ENCODE results near the gene TMEM98. TPM values are rescaled to one million over a fixed set of nuclear protein-coding genes. Genes with fewer than 3 reads are reported as not detected.

TMEM98 gene
- total and polyA plus RNA-seq, 9 of the 15 experiments (the other 6 are each of a cell fraction or from before 2014, with no cell fraction given), result 33.5 to 164 (median 84.7) TPM

- TF ChIP-seq, protein P1, sequence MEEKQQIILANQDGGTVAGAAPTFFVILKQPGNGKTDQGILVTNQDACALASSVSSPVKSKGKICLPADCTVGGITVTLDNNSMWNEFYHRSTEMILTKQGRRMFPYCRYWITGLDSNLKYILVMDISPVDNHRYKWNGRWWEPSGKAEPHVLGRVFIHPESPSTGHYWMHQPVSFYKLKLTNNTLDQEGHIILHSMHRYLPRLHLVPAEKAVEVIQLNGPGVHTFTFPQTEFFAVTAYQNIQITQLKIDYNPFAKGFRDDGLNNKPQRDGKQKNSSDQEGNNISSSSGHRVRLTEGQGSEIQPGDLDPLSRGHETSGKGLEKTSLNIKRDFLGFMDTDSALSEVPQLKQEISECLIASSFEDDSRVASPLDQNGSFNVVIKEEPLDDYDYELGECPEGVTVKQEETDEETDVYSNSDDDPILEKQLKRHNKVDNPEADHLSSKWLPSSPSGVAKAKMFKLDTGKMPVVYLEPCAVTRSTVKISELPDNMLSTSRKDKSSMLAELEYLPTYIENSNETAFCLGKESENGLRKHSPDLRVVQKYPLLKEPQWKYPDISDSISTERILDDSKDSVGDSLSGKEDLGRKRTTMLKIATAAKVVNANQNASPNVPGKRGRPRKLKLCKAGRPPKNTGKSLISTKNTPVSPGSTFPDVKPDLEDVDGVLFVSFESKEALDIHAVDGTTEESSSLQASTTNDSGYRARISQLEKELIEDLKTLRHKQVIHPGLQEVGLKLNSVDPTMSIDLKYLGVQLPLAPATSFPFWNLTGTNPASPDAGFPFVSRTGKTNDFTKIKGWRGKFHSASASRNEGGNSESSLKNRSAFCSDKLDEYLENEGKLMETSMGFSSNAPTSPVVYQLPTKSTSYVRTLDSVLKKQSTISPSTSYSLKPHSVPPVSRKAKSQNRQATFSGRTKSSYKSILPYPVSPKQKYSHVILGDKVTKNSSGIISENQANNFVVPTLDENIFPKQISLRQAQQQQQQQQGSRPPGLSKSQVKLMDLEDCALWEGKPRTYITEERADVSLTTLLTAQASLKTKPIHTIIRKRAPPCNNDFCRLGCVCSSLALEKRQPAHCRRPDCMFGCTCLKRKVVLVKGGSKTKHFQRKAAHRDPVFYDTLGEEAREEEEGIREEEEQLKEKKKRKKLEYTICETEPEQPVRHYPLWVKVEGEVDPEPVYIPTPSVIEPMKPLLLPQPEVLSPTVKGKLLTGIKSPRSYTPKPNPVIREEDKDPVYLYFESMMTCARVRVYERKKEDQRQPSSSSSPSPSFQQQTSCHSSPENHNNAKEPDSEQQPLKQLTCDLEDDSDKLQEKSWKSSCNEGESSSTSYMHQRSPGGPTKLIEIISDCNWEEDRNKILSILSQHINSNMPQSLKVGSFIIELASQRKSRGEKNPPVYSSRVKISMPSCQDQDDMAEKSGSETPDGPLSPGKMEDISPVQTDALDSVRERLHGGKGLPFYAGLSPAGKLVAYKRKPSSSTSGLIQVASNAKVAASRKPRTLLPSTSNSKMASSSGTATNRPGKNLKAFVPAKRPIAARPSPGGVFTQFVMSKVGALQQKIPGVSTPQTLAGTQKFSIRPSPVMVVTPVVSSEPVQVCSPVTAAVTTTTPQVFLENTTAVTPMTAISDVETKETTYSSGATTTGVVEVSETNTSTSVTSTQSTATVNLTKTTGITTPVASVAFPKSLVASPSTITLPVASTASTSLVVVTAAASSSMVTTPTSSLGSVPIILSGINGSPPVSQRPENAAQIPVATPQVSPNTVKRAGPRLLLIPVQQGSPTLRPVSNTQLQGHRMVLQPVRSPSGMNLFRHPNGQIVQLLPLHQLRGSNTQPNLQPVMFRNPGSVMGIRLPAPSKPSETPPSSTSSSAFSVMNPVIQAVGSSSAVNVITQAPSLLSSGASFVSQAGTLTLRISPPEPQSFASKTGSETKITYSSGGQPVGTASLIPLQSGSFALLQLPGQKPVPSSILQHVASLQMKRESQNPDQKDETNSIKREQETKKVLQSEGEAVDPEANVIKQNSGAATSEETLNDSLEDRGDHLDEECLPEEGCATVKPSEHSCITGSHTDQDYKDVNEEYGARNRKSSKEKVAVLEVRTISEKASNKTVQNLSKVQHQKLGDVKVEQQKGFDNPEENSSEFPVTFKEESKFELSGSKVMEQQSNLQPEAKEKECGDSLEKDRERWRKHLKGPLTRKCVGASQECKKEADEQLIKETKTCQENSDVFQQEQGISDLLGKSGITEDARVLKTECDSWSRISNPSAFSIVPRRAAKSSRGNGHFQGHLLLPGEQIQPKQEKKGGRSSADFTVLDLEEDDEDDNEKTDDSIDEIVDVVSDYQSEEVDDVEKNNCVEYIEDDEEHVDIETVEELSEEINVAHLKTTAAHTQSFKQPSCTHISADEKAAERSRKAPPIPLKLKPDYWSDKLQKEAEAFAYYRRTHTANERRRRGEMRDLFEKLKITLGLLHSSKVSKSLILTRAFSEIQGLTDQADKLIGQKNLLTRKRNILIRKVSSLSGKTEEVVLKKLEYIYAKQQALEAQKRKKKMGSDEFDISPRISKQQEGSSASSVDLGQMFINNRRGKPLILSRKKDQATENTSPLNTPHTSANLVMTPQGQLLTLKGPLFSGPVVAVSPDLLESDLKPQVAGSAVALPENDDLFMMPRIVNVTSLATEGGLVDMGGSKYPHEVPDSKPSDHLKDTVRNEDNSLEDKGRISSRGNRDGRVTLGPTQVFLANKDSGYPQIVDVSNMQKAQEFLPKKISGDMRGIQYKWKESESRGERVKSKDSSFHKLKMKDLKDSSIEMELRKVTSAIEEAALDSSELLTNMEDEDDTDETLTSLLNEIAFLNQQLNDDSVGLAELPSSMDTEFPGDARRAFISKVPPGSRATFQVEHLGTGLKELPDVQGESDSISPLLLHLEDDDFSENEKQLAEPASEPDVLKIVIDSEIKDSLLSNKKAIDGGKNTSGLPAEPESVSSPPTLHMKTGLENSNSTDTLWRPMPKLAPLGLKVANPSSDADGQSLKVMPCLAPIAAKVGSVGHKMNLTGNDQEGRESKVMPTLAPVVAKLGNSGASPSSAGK (IDR thresholded peaks at IDR 0.05), result no peak
- TF ChIP-seq RNF219 (CRISPR knock-in tag; IDR thresholded peaks at IDR 0.05) (no peak), SIN3A (IDR thresholded peaks at IDR 0.05; ENCODE audit: borderline replicate concordance in 2 of 2, control insufficient read depth in 1 of 2, low read depth in 2 of 2, low read length in 2 of 2) (peak in 1 of 2 experiments; percentile 57; a peak in 1 of 4 replicates), ZNF232 (CRISPR knock-in tag; IDR thresholded peaks at IDR 0.05) (no peak), RUNX1 (IDR thresholded peaks at IDR 0.05; ENCODE audit: low read depth) (peak; percentile 81; the same call in 1 of the 2 replicates), HDAC6 (IDR thresholded peaks at IDR 0.05; ENCODE audit: low read depth, low read length) (no peak), GTF2E2 (tag; IDR thresholded peaks at IDR 0.05) (no peak)
- TF ChIP-seq, protein P2, sequence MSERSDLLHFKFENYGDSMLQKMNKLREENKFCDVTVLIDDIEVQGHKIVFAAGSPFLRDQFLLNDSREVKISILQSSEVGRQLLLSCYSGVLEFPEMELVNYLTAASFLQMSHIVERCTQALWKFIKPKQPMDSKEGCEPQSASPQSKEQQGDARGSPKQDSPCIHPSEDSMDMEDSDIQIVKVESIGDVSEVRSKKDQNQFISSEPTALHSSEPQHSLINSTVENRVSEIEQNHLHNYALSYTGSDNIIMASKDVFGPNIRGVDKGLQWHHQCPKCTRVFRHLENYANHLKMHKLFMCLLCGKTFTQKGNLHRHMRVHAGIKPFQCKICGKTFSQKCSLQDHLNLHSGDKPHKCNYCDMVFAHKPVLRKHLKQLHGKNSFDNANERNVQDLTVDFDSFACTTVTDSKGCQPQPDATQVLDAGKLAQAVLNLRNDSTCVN (CRISPR knock-in tag; IDR thresholded peaks at IDR 0.05), result no peak
- TF ChIP-seq, protein P3, sequence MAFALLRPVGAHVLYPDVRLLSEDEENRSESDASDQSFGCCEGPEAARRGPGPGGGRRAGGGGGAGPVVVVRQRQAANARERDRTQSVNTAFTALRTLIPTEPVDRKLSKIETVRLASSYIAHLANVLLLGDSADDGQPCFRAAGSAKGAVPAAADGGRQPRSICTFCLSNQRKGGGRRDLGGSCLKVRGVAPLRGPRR (CRISPR knock-in tag; IDR thresholded peaks at IDR 0.05), result no peak
- TF ChIP-seq, protein P4, sequence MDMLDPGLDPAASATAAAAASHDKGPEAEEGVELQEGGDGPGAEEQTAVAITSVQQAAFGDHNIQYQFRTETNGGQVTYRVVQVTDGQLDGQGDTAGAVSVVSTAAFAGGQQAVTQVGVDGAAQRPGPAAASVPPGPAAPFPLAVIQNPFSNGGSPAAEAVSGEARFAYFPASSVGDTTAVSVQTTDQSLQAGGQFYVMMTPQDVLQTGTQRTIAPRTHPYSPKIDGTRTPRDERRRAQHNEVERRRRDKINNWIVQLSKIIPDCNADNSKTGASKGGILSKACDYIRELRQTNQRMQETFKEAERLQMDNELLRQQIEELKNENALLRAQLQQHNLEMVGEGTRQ (CRISPR knock-in tag; IDR thresholded peaks at IDR 0.05), result no peak
These were observed 43.2 kb downstream of the TMEM98 start (continued) for GRCh38 chr17:32971171-32971570.

All from K562 (cell line).